Liver (tissue), 9 donors: ENCODE results near the gene PNO1. TPM values are rescaled to one million over a fixed set of nuclear protein-coding genes. Genes with fewer than 3 reads are reported as not detected.

Experiments used
- DNase-seq: peaks from one replicate; pipeline ENCODE4 v3.0.0-alpha.2; 2017; ENCODE audit warnings: low spot score
- H3K27ac ChIP-seq, 2 donors: one replicate each; pipeline ENCODE4 v1.7.0; 2013; ENCODE audit warnings: inconsistent platforms in 2 of 2, low read length in 2 of 2, control low read depth in 1 of 2, low read depth in 1 of 2, mild to moderate bottlenecking in 1 of 2
- H3K27me3 ChIP-seq, 4 donors: one replicate each; pipeline versions ENCODE4 v1.6.1 to v1.7.0; 2013; ENCODE audit warnings: low read length in 3 of 4, inconsistent platforms in 1 of 4, mild to moderate bottlenecking in 1 of 4, moderate library complexity in 1 of 4; ENCODE audit not compliant: control insufficient read depth in 4 of 4, insufficient read depth in 4 of 4
- H3K36me3 ChIP-seq, 4 donors: one replicate each; pipeline versions ENCODE4 v1.6.1 to v1.7.0; 2013; ENCODE audit warnings: low read length in 3 of 4, mild to moderate bottlenecking in 3 of 4, low read depth in 1 of 4, moderate library complexity in 1 of 4; ENCODE audit not compliant: control insufficient read depth in 4 of 4, insufficient read depth in 3 of 4
- H3K4me1 ChIP-seq, 4 donors: one replicate each; pipeline versions ENCODE4 v1.6.1 to v1.7.0; 2013; ENCODE audit warnings: low read length in 3 of 4, mild to moderate bottlenecking in 3 of 4, moderate library complexity in 1 of 4; ENCODE audit not compliant: control insufficient read depth in 4 of 4, insufficient read depth in 4 of 4
- H3K4me3 ChIP-seq, 3 donors: one replicate each; pipeline versions ENCODE4 v1.6.1 to v1.7.0; 2013; ENCODE audit warnings: low read length in 3 of 3, control low read depth in 1 of 3, low read depth in 1 of 3, mild to moderate bottlenecking in 1 of 3
- H3K9ac ChIP-seq, 2 donors: one replicate each; pipeline ENCODE4 v1.7.0; 2013; ENCODE audit warnings: low read length in 2 of 2, mild to moderate bottlenecking in 2 of 2, moderate library complexity in 2 of 2, control low read depth in 1 of 2, low read depth in 1 of 2
- H3K9me3 ChIP-seq, 4 donors: one replicate each; pipeline versions ENCODE4 v1.6.1 to v1.7.0; 2013; ENCODE audit warnings: low read length in 3 of 4; ENCODE audit not compliant: control insufficient read depth in 4 of 4
- ATF3 ChIP-seq: IDR thresholded peaks from 2 replicates; pipeline ENCODE4 v1.6.1; 2016; ENCODE audit warnings: antibody characterized with exemption
- CTCF ChIP-seq: fragments of 150-350 bp; IDR thresholded peaks from 2 replicates; pipeline ENCODE4 v1.5.1; 2017; ENCODE audit warnings: improper control_type of control experiment, low read depth, low read length; ENCODE audit not compliant: missing input control
- EGR1 ChIP-seq, 2 donors: IDR thresholded peaks; 2 replicates each; pipeline ENCODE4 v1.6.1; 2016 to 2018; ENCODE audit warnings: antibody characterized with exemption in 2 of 2, low read depth in 2 of 2
- FOXA1 ChIP-seq: IDR thresholded peaks from 2 replicates; pipeline ENCODE4 v1.6.1; 2016; ENCODE audit warnings: antibody characterized with exemption
- FOXA2 ChIP-seq: IDR thresholded peaks from 2 replicates; pipeline ENCODE4 v1.6.1; 2016; ENCODE audit warnings: antibody characterized with exemption
- GABPA ChIP-seq, 2 donors: IDR thresholded peaks in 1 of 2; conservative IDR thresholded peaks in 1 of 2; 2 replicates each; pipeline ENCODE4 v1.6.1; 2016; ENCODE audit warnings: antibody characterized with exemption in 2 of 2, mild to moderate bottlenecking in 1 of 2, moderate library complexity in 1 of 2
- HNF4A ChIP-seq, 2 donors: conservative IDR thresholded peaks; 2 replicates each; pipeline ENCODE4 v1.6.1; 2016; ENCODE audit warnings: antibody characterized with exemption in 2 of 2, mild to moderate bottlenecking in 2 of 2
- HNF4G ChIP-seq: IDR thresholded peaks from 2 replicates; pipeline ENCODE4 v1.6.1; 2016; ENCODE audit warnings: antibody characterized with exemption
- JUND ChIP-seq, 2 donors: IDR thresholded peaks; 2 replicates each; pipeline ENCODE4 v1.6.1; 2016; ENCODE audit warnings: antibody characterized with exemption in 2 of 2
- MAX ChIP-seq: IDR thresholded peaks from 2 replicates; pipeline ENCODE4 v1.6.1; 2016; ENCODE audit warnings: antibody characterized with exemption
- NR2F2 ChIP-seq: IDR thresholded peaks from 2 replicates; pipeline ENCODE4 v1.6.1; 2016; ENCODE audit warnings: antibody characterized with exemption
- RAD21 ChIP-seq, 2 donors: IDR thresholded peaks; 2 replicates each; pipeline ENCODE4 v1.6.1; 2016; ENCODE audit warnings: antibody characterized with exemption in 2 of 2, mild to moderate bottlenecking in 2 of 2
- REST ChIP-seq: IDR thresholded peaks from 2 replicates; pipeline ENCODE4 v1.6.1; 2016; ENCODE audit warnings: antibody characterized with exemption, mild to moderate bottlenecking
- RXRA ChIP-seq, 2 donors: IDR thresholded peaks; 2 replicates each; pipeline ENCODE4 v1.6.1; 2017 to 2018; ENCODE audit warnings: antibody characterized with exemption in 2 of 2, mild to moderate bottlenecking in 1 of 2
- SP1 ChIP-seq: IDR thresholded peaks from 2 replicates; pipeline ENCODE4 v1.6.1; 2018; ENCODE audit warnings: antibody characterized with exemption, mild to moderate bottlenecking
- TAF1 ChIP-seq: conservative IDR thresholded peaks from 2 replicates; pipeline ENCODE4 v1.6.1; 2016; ENCODE audit warnings: antibody characterized with exemption, mild to moderate bottlenecking
- YY1 ChIP-seq: IDR thresholded peaks from 2 replicates; pipeline ENCODE4 v1.6.1; 2016; ENCODE audit warnings: antibody characterized with exemption, mild to moderate bottlenecking
- ZBTB33 ChIP-seq: IDR thresholded peaks from 2 replicates; pipeline ENCODE4 v1.6.1; 2016; ENCODE audit warnings: antibody characterized with exemption
- WGBS: extraction: QIAGEN DNeasy Blood & Tissue Kit; methylation state at CpG from one replicate; pipeline ENCODE4 v1.1.7; 2013; 5-methylcytosine and 5-hydroxymethylcytosine counted together
- polyA plus RNA-seq, 2 donors: library from polyadenylated mRNA; stranded (reverse) in 1 of 2; unstranded in 1 of 2; fragments of 200-250 nt in 1 of 2; fragments of >200 nt in 1 of 2; fragmentation: Nextera tagmentation in 1 of 2; extraction: Ambion mirVana in 1 of 2; gene quantifications; one replicate each; pipeline versions ENCODE4 v1.2.1 to v1.2.3, GENCODE V29; 2013 to 2015
- total RNA-seq, 2 donors: library from RNA; depleted of rRNA; stranded (reverse); fragments of >200 nt; gene quantifications; one replicate each; pipeline ENCODE4 v1.2.3, GENCODE V29; 2014
- donor health status: healthy.
- donor health status: healthy.
- donor health status: healthy.
- donor health status: healthy.
- donor health status: healthy.

Gene PNO1
- total and polyA plus RNA-seq, 4 donors, result 5.5 to 9.5 (median 8.4) TPM

GRCh38 chr2:68110102-68110501 is 47.6 kb upstream of the PNO1 start:
- H3K4me1 ChIP-seq, result no peaks in the 10 kb centered on the region
- DNase-seq, result no peak
- no peak overlapping the region for H3K9ac ChIP-seq
- no peak overlapping the region for H3K27ac ChIP-seq
- no peaks in the 10 kb centered on the region for H3K9me3 ChIP-seq
- 82% methylated on average over 3 of the region's 3 CpGs for WGBS
- no peaks in the 10 kb centered on the region for H3K36me3 ChIP-seq
- TF ChIP-seq MAX, result no peak
- no peak for TF ChIP-seq FOXA1
- TF ChIP-seq HNF4A (conservative IDR thresholded peaks at IDR 0.05), result no peak
- TF ChIP-seq EGR1 (IDR thresholded peaks at IDR 0.05; ENCODE audit: low read depth in 2 of 2), result no peak
- TF ChIP-seq RXRA (IDR thresholded peaks at IDR 0.05), result no peak
- no peak for TF ChIP-seq YY1
- TF ChIP-seq TAF1, result no peak
- no peak for TF ChIP-seq REST
- TF ChIP-seq RAD21 (IDR thresholded peaks at IDR 0.05), result no peak
- TF ChIP-seq HNF4G, result no peak
- no peak for TF ChIP-seq NR2F2
- no peak for TF ChIP-seq JUND (IDR thresholded peaks at IDR 0.05)
- no peak for TF ChIP-seq SP1
- no peak for TF ChIP-seq CTCF
- no peak for TF ChIP-seq GABPA (IDR thresholded peaks at IDR 0.05 in 1 of 2, conservative IDR thresholded peaks at IDR 0.05 in 1 of 2)
- no peak for TF ChIP-seq FOXA2
- no peaks in the 10 kb centered on the region for H3K27me3 ChIP-seq
- H3K4me3 ChIP-seq, result no peak overlapping the region

- H3K4me1 ChIP-seq, result peaks cover 9 to 21% (median 17%) of the 10 kb centered on the region in 4 donors
- no peaks in the 10 kb centered on the region for H3K27me3 ChIP-seq
- no peak overlapping the region for H3K27ac ChIP-seq
- H3K9me3 ChIP-seq, result no peaks in the 10 kb centered on the region
- no peak for DNase-seq
- no peak overlapping the region for H3K9ac ChIP-seq
- WGBS, result 62% methylated on average over 3 of the region's 3 CpGs
- no peaks in the 10 kb centered on the region for H3K36me3 ChIP-seq
- peak overlapping the region in 1 of 3 donors; percentile 14 for H3K4me3 ChIP-seq
- peak in 1 of 2 donors; percentile 35 for TF ChIP-seq RAD21 (IDR thresholded peaks at IDR 0.05)
- TF ChIP-seq GABPA (IDR thresholded peaks at IDR 0.05 in 1 of 2, conservative IDR thresholded peaks at IDR 0.05 in 1 of 2), result no peak
- TF ChIP-seq FOXA2, result peak; percentile 17
- TF ChIP-seq ATF3, result no peak
- TF ChIP-seq SP1, result peak; percentile 53
- peak; percentile 94 to 96 for TF ChIP-seq HNF4A (conservative IDR thresholded peaks at IDR 0.05)
- TF ChIP-seq CTCF, result no peak
- peak; percentile 62 to 72 for TF ChIP-seq RXRA (IDR thresholded peaks at IDR 0.05)
- TF ChIP-seq HNF4G, result peak; percentile 86
- peak; percentile 74 for TF ChIP-seq ZBTB33
- TF ChIP-seq EGR1 (IDR thresholded peaks at IDR 0.05; ENCODE audit: low read depth in 2 of 2), result no peak
- TF ChIP-seq MAX, result peak; percentile 69
- no peak for TF ChIP-seq FOXA1
Observed at GRCh38 chr2:68115965-68116364, 41.7 kb upstream of the PNO1 start.
